NCI-H524 (cell line): ENCODE measurements around the gene MTUS2.

Source experiments
- DNase-seq, 2 experiments: peaks; one replicate each; lab custom pipeline; 2025; lab: John Stamatoyannopoulos, UW

Gene MTUS2

DNA sequence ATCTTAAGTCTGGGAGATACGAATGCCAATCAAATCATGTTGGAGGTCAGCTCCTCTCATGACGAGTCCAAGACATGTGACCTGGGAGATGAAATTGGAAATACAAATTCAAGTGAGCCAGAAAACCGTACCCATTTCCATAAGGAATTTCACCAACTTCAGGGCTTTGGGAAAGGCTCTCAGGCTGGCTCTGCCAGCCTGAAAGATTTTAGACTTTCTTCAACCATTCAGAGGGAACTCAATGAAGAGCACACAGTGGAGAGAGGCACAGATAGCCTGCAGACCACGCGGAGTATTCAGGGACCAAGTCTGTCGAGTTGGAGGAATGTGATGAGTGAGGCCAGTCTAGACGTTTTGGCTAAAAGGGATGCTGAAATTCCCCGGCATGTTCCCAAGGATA, 204.6 kb downstream of the MTUS2 start:
- DNase-seq = no peak

DNA sequence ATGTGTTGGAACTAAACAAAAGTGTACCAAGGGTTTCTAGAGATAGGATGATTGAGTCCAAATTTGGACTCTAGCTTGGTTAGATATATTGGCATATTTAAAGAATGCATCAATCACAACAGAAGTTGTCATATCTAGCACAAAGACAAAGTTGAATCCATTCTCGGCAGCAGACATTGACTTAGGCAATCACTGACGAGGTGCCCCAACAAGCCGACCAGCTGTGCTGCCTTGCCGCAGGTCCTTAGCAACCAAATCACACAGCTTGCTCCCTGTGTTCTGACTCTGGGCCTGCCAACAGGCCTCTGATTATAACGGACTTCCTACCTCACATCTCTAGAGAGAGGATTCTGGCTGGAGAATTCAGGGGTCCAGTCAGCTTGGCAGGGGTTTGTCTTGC, 208.7 kb downstream of the MTUS2 start:
- DNase-seq = no peak

DNA sequence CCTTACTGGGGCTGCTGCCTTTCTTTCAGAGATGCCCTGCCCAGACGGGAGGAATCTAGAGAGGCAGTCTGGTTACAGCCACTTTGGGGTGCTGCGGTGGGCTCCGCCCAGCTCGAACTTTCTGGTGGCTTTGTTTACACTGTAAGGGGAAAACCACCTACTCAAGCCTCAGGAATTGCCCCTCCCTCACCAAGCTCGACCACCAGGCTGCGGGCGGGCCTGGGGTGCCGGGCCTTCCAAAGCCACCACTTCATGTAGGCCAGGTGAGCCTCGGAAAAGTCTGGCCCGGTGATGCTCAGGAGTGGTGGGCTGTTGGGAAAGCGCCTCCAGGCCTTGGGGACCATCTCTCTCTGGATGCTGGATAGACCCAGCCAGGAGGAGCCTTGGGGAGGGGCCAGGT, 218.6 kb downstream of the MTUS2 start:
- DNase-seq = no peak

DNA sequence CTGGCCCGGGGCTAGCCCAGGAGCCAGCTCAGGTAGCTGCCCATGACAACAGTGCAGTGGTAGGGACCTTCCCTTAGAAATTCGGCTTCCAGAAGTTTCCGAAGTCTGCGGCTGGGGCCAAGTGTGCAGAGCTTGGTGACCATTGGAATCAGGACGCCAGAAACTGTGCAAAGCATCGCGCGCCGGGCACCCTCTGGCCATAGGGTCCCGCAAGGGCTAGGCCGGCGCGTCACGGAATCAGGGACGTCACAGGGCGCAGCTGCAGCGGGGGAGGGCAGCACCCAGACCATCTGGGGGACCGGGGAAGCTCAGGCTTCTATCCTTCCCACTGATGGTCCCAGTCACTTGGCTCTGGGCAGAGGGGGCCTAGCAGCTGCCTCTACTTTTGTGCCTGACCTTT, 219.1 kb downstream of the MTUS2 start:
- no peak for DNase-seq

DNA sequence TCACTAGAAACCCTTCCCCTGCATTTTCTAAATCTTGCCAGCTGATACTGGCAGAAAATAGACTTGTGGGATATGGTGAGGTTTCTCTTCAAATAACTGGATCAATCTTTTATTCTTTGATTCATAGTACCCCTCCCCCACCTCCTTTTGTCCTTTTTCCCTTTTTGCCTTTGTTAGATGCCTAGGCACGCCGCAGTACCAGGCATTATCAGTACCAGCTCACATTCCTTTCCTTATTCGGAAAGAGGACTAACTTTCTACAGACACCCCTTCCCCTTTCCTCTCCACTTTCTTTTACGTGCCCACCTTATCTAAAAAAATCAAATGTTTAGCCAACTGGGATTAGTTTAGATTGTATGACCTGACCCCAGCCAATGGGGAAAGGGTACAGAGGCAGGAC, 226.4 kb downstream of the MTUS2 start:
- no peak for DNase-seq

DNA sequence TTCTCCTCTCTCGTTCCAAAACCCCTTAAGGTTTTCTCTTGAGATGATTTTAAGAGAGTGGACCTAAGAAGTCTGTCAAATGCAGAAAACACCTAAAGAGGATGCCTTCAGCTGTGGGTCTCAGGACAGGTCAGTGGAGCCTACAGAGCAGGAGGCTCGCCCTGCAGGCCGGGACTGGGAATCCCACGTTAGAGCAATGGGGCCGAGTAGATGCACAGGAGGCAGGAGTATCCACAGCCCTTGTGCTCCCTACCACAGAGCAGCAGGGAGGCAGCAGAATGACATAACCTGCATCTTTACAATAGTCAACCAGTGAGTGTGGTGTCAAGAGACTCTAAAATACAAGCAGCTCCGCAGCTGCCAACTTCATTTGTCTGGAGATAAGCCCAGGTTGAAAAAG, 229.4 kb downstream of the MTUS2 start:
- no peak for DNase-seq

DNA sequence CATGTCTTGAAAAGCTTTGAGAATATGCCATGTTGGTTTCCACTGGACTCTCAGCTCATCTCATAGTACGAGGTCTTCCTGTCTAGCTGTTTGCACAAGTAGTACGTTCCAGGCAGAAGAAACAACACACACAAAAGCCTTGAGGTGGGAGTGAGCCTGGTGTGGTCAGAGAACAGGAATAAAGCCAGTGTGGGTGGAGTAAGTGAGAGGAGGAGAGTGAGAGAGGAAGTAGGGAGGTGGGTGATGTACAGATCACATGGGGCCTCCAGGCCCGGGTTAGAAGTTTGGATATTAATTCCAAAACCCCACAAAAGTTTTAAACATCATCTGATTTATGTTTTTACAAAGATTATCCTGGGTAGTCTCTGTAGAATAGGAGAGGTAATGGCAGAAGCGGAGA, 230.6 kb downstream of the MTUS2 start:
- no peak for DNase-seq

DNA sequence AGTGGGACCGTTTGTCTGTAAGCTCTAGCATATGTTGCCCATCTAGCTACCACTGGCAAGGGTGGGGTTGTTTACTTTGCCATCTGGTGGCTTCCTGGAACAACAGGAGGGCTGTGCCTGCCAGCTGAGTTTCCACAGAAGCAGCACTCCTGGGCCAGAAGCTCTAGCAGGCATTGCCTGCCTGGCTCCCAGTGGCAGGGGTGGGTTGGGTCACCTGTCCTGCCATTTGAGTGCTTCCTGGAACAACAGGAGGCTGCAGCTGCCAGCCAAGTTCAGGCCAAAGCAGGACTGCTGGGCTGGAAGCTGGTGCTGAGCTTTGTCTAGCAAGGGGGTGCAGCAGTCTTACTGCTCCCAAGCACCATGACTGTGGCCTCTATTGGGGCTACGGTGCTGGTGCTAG, 239.7 kb downstream of the MTUS2 start:
- DNase-seq = peak; percentile 64 to 91

DNA sequence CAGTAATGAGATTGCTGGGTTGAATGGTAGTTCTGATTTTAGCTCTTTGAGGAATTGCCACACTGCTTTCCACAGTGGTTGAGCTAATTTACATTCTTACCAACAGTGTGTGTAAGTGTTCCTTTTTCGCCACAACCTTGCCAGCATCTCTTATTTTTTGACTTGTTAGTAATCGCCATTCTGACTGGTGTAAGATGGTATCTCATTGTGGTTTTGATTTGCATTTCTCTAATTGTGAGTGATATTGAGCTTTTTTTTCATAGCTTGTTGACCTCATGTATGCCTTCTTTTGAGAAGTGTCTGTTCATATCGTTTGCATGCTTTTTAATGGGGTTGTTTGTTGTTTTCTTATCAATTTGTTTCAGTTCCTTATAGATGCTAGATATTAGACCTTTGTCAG, 245.0 kb downstream of the MTUS2 start:
- DNase-seq = no peak

DNA sequence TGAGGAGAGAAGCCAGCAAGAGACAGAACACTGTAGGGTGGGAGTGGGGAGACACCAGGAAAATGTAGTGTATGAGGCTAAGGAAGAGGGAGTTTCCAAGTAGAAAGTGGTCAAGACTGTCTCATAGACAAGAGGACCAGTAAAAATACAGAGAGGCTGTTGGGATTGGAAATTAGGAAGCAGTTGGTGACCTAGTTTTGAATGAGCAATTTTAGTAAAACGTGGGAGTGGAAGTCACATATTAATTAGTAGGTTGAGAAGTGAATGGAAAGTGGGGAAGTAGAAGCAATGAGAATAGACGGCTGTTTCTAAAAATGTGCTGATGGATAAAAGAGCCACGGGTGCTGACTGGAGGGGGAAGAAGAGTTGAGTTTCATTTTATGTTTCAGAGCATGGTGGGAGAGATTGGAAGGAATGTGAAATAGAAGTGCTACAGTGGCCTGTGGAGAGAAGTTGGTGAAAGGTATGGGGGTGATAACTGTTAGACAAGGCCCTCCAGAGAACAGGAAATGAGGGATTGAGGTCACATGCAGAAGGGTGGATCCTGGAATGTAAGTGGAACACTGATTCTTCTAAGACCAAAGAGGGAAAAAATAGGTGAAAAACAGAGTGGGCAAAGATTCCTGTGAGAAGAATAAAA, 247.3 kb downstream of the MTUS2 start:
- DNase-seq = no peak

DNA sequence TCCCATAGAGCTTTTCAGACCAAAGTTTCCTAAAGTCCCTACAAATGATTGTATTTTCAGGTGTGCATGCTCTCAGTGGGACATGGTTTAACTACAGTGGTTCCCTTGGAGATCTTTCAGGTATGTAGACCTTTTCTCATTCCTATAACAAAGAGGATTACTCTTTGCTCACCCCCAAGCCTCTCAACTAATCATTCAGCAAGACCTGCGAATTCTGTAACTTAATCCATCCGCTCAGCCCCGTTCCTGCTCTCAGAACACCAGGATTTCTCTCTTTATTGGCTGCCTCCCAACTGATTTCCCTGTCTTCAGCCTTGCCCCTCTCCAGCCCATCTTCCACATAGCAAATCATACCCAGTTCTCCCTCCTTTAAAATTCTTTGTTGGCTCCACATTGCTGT, 253.6 kb downstream of the MTUS2 start:
- DNase-seq = peak in 1 of 2 experiments; percentile 38

DNA sequence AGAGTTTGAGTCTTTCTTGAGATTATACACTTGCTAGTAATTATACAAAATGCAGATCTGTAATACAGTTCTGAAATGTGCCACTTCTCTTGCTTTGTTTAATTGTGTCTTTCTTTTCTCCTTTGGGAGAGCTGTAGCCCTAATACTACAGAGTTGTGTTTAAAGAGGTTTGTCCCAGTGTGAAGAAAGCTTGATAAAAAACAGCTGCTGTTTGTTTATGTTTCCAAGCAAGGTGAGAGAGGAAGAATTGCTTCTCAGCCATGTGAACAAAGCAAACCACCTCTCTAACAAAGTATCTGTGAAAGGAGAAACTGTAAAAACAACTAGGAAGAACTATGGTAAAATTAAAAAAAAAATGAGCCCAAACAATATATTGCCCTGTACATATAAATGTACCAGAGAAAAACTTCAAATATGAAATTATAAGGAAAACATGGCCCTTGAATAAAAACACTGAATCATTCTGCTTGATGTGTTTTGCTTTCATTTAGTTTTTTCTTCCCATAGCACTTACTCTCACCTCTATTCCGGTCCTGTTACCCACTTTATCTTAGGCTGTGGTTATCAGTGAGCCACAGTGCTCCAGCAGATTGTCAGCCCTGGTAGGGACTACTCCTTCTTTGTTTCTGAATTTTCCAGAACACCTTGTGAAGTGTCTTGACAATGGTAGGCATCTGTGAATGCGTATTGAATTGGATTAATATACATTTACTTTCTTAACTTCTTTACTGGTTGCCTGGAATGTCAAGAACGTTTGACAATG, 257.1 kb downstream of the MTUS2 start:
- no peak for DNase-seq

DNA sequence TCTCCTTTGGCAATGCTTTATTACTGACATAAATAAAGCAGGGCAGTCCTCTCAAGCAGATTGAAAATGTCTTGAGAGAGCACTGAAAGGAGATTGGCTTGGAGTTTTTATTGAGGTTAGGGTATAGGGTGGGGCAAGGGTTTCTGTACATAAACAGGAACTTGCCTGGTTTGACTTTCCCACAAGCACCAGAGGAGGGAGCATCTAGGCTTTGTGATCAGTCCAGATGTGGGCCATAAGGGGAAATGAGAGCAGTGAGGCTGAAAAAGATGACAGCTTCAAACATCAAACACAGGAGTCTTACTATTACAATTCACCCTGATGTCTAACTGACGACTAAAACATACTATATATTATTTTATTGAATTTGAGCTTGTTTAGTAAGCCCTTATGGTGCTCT, 260.9 kb downstream of the MTUS2 start:
- no peak for DNase-seq

DNA sequence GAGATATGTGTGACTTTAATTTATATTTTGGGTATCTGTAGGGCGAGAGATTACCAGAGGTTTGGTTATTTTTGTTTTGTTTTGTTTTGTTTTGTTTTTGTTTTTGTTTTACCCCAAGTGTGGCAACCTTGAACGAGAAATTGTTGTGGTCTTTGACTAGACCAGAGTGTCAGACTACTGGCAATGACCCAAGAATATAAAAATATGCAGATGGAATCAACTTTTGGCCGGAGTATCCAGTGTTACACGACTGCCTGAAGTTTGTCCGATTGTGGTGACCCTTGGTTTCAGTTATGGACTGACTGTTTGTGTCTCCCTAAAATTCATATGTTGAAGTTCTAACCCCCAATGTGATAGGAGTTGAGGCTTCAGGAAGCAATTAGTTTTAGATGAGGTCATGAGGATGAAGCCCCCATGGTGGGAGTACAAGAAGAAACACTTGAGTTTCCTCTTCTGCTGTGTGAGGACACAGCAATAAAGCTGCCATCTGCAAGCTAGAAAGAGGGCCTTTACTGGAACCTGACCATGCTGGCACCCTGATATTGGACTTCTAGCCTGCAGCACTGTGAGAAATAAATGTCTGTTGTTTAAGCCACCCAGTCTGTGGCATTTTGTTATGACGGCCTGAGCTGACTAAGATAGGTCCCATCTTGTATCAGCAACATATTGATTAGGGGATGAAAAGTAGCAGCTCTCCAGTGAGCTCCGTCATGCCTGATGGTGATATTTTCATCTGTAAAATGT, 261.7 kb downstream of the MTUS2 start:
- DNase-seq = no peak

DNA sequence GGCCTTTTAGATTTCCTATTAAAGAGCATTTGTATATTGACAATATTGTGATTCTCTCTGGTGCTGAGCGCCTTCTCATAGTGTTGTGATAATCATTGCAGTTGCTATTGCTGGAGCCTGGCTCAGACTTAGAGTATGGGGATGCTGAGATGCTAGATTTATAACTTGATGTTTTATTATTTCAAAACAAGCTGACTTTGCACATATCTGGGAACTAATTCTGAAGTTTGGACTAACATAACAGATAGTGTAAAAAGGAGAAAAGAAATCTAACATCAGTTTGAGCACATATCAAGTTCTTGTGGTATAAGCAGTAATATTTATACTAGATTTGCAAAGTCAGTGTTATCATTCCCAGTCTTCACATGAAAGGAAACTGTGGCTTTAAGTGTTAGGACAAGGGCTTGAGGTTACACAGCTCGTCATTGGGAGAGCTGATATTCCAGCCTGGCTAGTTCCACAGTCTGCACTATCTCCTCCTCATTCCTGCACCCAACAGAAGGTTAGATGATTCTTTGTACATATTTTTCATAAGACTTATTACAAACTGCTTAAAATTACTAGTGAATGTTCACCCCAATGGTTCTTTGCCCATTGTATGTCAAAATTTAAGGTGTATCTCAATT, 279.8 kb downstream of the MTUS2 start:
- no peak for DNase-seq

DNA sequence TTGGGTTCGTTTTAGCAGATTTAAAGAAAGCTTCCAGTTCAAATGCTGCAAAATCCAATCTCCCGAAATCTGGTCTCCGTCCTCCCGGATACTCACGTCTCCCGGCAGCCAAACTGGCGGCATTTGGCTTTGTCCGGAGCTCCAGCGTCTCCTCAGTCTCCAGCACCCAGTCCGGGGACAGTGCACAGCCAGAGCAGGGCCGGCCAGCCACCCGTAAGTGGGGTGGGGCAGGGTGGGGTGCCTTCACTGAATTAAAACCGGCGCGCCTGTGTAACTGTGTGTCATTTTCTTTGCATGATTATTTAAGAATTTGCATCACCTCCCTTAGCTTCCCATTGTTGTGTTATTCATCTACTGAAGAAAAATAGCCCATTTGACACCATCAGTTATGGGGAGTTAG, 280.6 kb downstream of the MTUS2 start:
- DNase-seq = no peak

DNA sequence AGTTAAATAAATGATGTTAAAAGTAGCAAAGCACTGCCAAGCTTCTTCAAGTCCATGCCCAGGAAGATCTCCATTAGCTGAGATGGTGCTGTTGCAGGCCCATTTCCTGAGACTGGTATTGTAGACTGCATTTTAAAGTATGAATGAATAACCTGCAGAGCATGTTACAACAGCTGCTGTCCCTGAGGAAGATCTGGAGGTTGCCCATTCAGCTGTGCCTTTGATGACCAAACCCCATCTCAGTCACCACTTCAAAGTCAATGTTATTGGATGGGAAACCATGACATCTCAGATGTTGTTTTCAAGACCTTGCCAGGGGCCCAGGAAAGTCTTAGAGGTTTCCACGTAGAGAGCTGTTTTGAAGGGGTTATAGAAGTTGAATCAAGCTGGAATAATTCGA, 281.3 kb downstream of the MTUS2 start:
- no peak for DNase-seq

DNA sequence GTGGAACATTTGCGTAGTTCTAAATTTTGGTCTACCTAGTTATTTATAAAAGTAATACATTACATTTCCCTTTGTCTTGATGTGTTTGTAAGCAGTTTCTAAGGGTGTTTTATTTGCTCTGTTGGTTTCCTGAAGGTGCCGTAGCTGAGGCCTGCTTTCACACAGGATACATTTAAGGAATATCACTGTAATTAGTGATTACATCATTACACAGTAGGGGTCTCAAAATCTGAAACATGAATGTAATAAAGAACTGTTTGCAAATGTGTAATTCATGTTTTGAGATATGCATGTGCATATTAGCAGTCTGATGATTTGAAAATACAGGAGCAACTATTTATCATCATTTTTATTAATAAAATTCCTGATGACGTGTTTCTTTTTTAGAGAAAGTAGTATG, 281.8 kb downstream of the MTUS2 start:
- no peak for DNase-seq

DNA sequence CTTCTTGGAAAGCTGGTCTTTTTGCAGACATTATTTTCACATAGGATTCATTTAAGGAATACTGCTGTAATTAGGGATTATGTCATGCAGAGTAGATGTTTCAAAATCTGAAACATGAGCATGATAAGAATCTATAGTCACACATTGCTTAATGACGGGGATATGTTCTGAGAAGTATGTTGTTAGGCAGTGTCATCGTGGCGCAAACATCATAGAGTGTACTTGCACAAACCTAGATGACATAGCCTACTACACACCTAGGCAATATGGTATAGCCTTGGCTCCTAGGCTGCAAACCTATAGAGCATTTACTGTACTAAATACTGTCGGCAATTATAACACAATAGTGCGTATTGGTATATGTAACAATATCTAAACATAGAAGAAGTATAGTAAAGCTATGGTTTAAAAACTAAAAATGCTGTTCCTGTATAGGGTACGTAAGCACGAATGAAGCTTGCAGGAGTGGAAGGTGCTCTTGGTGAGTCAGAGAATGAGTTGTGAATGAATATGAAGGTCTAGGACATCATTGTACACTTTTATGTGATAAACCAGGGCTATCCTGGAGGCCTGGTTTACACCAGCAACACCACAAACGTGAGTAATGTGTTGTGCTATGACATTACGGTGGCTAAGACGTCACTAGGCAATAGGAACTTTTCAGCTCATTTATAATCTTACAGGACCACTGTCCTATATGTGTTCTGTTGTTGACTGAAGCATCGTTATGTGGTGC, 283.1 kb downstream of the MTUS2 start:
- no peak for DNase-seq

DNA sequence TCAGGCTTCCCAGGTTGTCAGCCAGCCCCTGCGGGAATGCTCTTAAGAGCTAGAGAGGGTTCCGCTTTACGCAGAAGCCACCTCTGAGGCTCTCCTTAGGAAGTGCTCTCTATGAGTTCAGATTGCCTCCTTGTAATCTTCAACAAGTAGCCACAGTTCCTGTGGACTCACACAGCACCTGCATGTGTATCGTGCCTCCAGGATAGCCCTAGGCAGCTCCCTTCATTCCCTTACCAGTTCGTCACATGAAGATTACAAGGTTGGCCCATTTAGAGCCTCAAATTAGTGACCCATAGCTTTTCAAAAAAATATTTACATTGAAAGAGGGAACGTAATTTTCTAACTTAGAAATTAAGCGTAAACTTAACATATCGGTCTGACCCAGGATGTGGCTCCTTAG, 284.3 kb downstream of the MTUS2 start:
- no peak for DNase-seq

DNA sequence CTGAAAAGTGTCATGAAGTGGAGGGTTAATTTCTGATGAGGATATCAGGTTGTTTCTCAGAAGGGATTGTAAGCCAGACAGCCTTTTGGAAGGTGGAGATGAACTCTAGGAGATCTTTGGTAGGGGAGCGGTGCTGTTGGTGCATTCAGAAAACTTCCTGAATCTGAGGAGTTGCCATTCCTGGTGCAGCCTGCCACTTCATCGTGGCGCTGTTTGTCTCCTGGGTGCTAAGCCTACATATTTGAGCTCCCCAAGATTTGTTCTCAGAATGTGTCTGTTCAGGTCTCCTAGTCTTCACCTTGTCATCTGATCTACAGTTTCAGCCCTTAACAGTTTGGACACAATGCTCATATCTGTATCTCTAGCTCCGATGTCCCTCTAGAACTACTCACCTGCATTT, 285.6 kb downstream of the MTUS2 start:
- no peak for DNase-seq

DNA sequence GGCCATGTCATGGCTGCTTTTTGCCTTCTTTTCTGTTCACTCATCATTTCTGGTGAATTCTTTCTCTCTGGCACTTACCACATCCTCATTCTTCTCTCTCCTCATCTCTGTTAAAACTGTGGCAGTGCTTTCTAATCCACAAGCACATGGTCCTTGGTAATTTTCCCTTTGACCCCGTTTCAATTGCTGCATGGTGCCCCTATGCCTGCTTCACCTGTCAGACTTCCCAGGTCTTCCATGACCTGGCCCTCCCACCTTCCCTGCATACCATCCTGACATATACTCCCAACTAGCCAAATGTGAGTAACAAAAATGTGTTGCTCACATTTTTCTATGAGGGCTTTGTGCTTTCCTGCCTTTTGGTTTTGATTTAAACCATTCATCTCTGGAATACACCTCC, 286.5 kb downstream of the MTUS2 start:
- DNase-seq = no peak
